Right lobe of liver (tissue), 6 donors: Measurements from ENCODE around the gene NDST4. TPM values are rescaled to one million over a fixed set of nuclear protein-coding genes. Genes with fewer than 3 reads are reported as not detected.
"Not testable (repeated sequence)": the region's sequence is repeated elsewhere in the genome, so short reads cannot be mapped to it uniquely, and the experiment has no call there.

ENCODE experiments used
- ATAC-seq, 4 donors: fragments of 200-7000 bp; cut with Tn5 transposase; one replicate each; pipeline ENCODE4 v1.9.1; 2020; ENCODE audit warnings: mild to moderate bottlenecking in 4 of 4, moderate library complexity in 4 of 4
- DNase-seq, 3 donors: peaks; one replicate each; pipeline ENCODE4 v3.0.0-alpha.2; 2020
- H3K27ac ChIP-seq, 3 donors: fragments of 200-600 bp; one replicate each; pipeline ENCODE4 v1.8.0; 2022
- H3K27me3 ChIP-seq, 2 donors: fragments of 200-600 bp; one replicate each; pipeline ENCODE4 v1.8.0; 2022
- H3K36me3 ChIP-seq, 4 donors: fragments of 200-600 bp; sonication (generic) in 1 of 4; one replicate each; pipeline versions ENCODE4 v1.5.1 to v1.8.0; 2017 to 2022; ENCODE audit warnings: control low read depth in 1 of 4
- H3K4me1 ChIP-seq, 4 donors: fragments of 200-600 bp; sonication (generic) in 1 of 4; one replicate each; pipeline versions ENCODE4 v1.5.1 to v1.8.0; 2017 to 2022; ENCODE audit warnings: control low read depth in 1 of 4
- H3K4me3 ChIP-seq, 3 donors: fragments of 200-600 bp; one replicate each; pipeline ENCODE4 v1.8.0; 2022
- H3K9me3 ChIP-seq, 4 donors: fragments of 200-600 bp; sonication (generic) in 1 of 4; one replicate each; pipeline versions ENCODE4 v1.5.1 to v1.8.0; 2017 to 2022; ENCODE audit warnings: control low read depth in 1 of 4
- CTCF ChIP-seq, 4 donors: fragments of 200-600 bp in 3 of 4; fragments of 450-650 bp in 1 of 4; IDR thresholded peaks; one replicate each; pipeline versions ENCODE4 v1.5.1 to v1.8.0; 2016 to 2022; ENCODE audit warnings: antibody characterized with exemption in 4 of 4, mild to moderate bottlenecking in 2 of 4
- POLR2A ChIP-seq: fragments of 450-650 bp; IDR thresholded peaks from one replicate; pipeline ENCODE4 v1.6.1; 2017; ENCODE audit warnings: antibody characterized with exemption, mild to moderate bottlenecking
- WGBS: methylation state at CpG from one replicate; pipeline ENCODE4 v1.1.6; 2018; ENCODE audit warnings: low coverage, low lambda C conversion rate; ENCODE audit not compliant: insufficient coverage; ENCODE audit errors: missing lambda C conversion rate; 5-methylcytosine and 5-hydroxymethylcytosine counted together
- intact Hi-C, 2 donors: fragments of 100-400 bp; cut with DNase I; formaldehyde crosslinking; loops; one replicate each; pipeline versions ENCODE4 v1.11.2 to v1.14.1; 2022
- total RNA-seq, 6 experiments: library from RNA; depleted of rRNA in 2 of 6; stranded (reverse); fragments of >200 nt in 2 of 6; fragmentation: NEBNext Ultra II Directional in 3 of 6; extraction: Animal tissue kit (Norgen Biotek cat#: 25700) in 3 of 6; gene quantifications; one replicate each; pipeline versions ENCODE4 v1.1.0 to v1.2.4, GENCODE V29; 2016 to 2023
- donor health status: DM: no; HTN: yes; CAD: no.
- donor health status: DM: no; HTN: no; CAD: no.
- donor health status: DM: no; HTN: no; CAD: no.
- donor health status: DM: no; HTN: yes; CAD: no.
- donor health status: DM: no; HTN: yes; CAD: no.

The NDST4 gene
- total RNA-seq, 6 experiments from 2014 or later: not detected

- H3K36me3 ChIP-seq: no peaks in the 10 kb centered on the region
- H3K4me3 ChIP-seq: no peak overlapping the region
- ATAC-seq (no peak), DNase-seq (no peak)
- 71% methylated on average over 5 of the region's 5 CpGs for WGBS
- no peaks in the 10 kb centered on the region for H3K27me3 ChIP-seq
- H3K4me1 ChIP-seq: no peaks in the 10 kb centered on the region
- H3K27ac ChIP-seq: no peak overlapping the region
- intact Hi-C loops: no loop called here
- TF ChIP-seq POLR2A (no peak), CTCF (IDR thresholded peaks at IDR 0.05) (no peak)
- H3K9me3 ChIP-seq: no peaks in the 10 kb centered on the region
Measured at GRCh38 chr4:114980932-114981708, 132.3 kb downstream of the NDST4 start.

- 65% methylated on average over 7 of the region's 7 CpGs for WGBS
- ATAC-seq, H3K27me3 ChIP-seq: not testable (repeated sequence)
Measured at GRCh38 chr4:114980399-114980798, 133.0 kb downstream of the NDST4 start.

GRCh38 chr4:114976901-114977300, 136.5 kb downstream of the NDST4 start:
- H3K4me3 ChIP-seq: no peak overlapping the region
- 72% methylated on average over 1 of the region's 1 CpG for WGBS
- DNase-seq: no peak
- H3K27ac ChIP-seq: no peak overlapping the region
- no peaks in the 10 kb centered on the region for H3K4me1 ChIP-seq
- ATAC-seq: no peak
- no peaks in the 10 kb centered on the region for H3K36me3 ChIP-seq
- no peaks in the 10 kb centered on the region for H3K27me3 ChIP-seq
- intact Hi-C loops: no loop called here
- no peak for TF ChIP-seq CTCF (IDR thresholded peaks at IDR 0.05)
- TF ChIP-seq POLR2A: no peak
- H3K9me3 ChIP-seq: no peaks in the 10 kb centered on the region

More at GRCh38 chr4:114980399-114980798, 133.0 kb downstream of the NDST4 start:
- H3K36me3 ChIP-seq, intact Hi-C loops, H3K4me3 ChIP-seq, H3K27ac ChIP-seq, DNase-seq, H3K4me1 ChIP-seq, H3K9me3 ChIP-seq: not testable (repeated sequence)

GRCh38 chr4:114964026-114964425, 149.4 kb downstream of the NDST4 start:
- DNase-seq: no peak
- Histone ChIP-seq H3K27ac (no peak overlapping the region), H3K36me3 (no peaks in the 10 kb centered on the region), H3K4me1 (no peaks in the 10 kb centered on the region), H3K4me3 (no peak overlapping the region), H3K9me3 (no peaks in the 10 kb centered on the region), H3K27me3 (no peaks in the 10 kb centered on the region)
- TF ChIP-seq CTCF (IDR thresholded peaks at IDR 0.05): no peak
- no peak for TF ChIP-seq POLR2A
- no peak for ATAC-seq
- intact Hi-C loops: no loop called here

GRCh38 chr4:114945616-114946015, 167.8 kb downstream of the NDST4 start:
- ATAC-seq (no peak), DNase-seq (no peak)
- WGBS: 40% methylated on average over 1 of the region's 1 CpG
- H3K27ac ChIP-seq: no peak overlapping the region
- H3K36me3 ChIP-seq: no peaks in the 10 kb centered on the region
- H3K9me3 ChIP-seq: no peaks in the 10 kb centered on the region
- H3K4me1 ChIP-seq: no peaks in the 10 kb centered on the region
- no peak for TF ChIP-seq CTCF (IDR thresholded peaks at IDR 0.05)
- TF ChIP-seq POLR2A: no peak
- intact Hi-C loops: no loop called here
- H3K27me3 ChIP-seq: no peaks in the 10 kb centered on the region
- H3K4me3 ChIP-seq: no peak overlapping the region
